ENCODE results near the gene TXNDC17. TPM values are rescaled to one million over a fixed set of nuclear protein-coding genes. Genes with fewer than 3 reads are reported as not detected.

The TXNDC17 gene
- total and polyA plus RNA-seq, 2 of the 8 experiments (the other 6 are each of a cell fraction or from before 2014, with no cell fraction given): 182 to 410 TPM

- no peak overlapping the region for H2AFZ ChIP-seq (ENCODE audit: low read length)
- H3K9me3 ChIP-seq (ENCODE audit: insufficient read depth in 2 of 2, low read depth in 1 of 2, low read length in 1 of 2): no peaks in the 10 kb centered on the region
- no peak overlapping the region for H3K4ac ChIP-seq (replicated peaks; ENCODE audit: insufficient read length, low read depth, low read length)
- H2BK20ac ChIP-seq (ENCODE audit: low read length): no peak overlapping the region
- peaks cover 0 to 32% of the 10 kb centered on the region in 2 experiments; a peak in 2 of 4 replicates for H3K79me2 ChIP-seq (ENCODE audit: control insufficient read depth in 1 of 2, insufficient read depth in 2 of 2, low read length in 2 of 2)
- peak overlapping the region; percentile 95; the same call in 1 of the 2 replicates for H3K27ac ChIP-seq (ENCODE audit: low read depth, low read length)
- DNase-seq (ENCODE audit: low read depth in 1 of 2, low spot score in 2 of 2) (no peak), FAIRE-seq (no peak)
- H3K27me3 ChIP-seq (replicated peaks in 1 of 4; ENCODE audit: control insufficient read depth in 3 of 4, extremely low read depth in 1 of 4, insufficient read depth in 3 of 4, low read length in 3 of 4): no peaks in the 10 kb centered on the region
- H4K91ac ChIP-seq (replicated peaks; ENCODE audit: insufficient read length, low read length): no peak overlapping the region
- no peak overlapping the region for H3K14ac ChIP-seq (ENCODE audit: insufficient read length)
- peak overlapping the region in 3 of 4 experiments; percentile 79 to 86 (median 86); a peak in 5 of 7 replicates for H3K9ac ChIP-seq (replicated peaks in 1 of 4; ENCODE audit: extremely low read depth in 1 of 4, low read depth in 3 of 4, low read length in 3 of 4)
- H2BK12ac ChIP-seq (ENCODE audit: low read depth, low read length): no peak overlapping the region
- peak overlapping the region; percentile 87 to 98 (median 92) for H3K4me3 ChIP-seq (ENCODE audit: extremely low read depth in 1 of 4, insufficient read depth in 2 of 4, low read depth in 3 of 4, low read length in 4 of 4)
- 6% methylated on average over 33 of the region's 67 CpGs; no CpG with 5 or more reads in 1 of the 2 experiments for WGBS, 2 experiments (ENCODE audit: extremely low coverage in 1 of 2, insufficient coverage in 1 of 2, insufficient read length in 1 of 2, insufficient replicate concordance in 2 of 2, low coverage in 1 of 2, low lambda C conversion rate in 2 of 2, missing lambda C conversion rate in 1 of 2)
- H2BK5ac ChIP-seq (ENCODE audit: low read depth, low read length): no peak overlapping the region
- H3K36me3 ChIP-seq (ENCODE audit: control insufficient read depth in 2 of 4, insufficient read depth in 4 of 4, low read length in 3 of 4): peaks cover 0 to 25% (median 9%) of the 10 kb centered on the region in 4 experiments; a peak in 5 of 8 replicates
- ChIA-PET POLR2A (ENCODE audit: partially characterized antibody) (interaction anchor here (0.9 to 2.5 kb wide), 8 partner anchors 11 to 195 kb away, joined by 3 to 11 read pairs (median 3); partner anchors contain the start of genes C17orf100, MED31 and PIMREG), CTCF (ENCODE audit: partially characterized antibody) (interaction anchor here (1.0 to 1.2 kb wide), 2 partner anchors 9 to 168 kb away, joined by 3 to 4 read pairs; no protein-coding TSS in a partner anchor)
- H4K8ac ChIP-seq (ENCODE audit: extremely low read depth, insufficient read depth, low read length): no peak overlapping the region
- peaks cover 0 to 10% of the 10 kb centered on the region in 2 experiments for H4K20me1 ChIP-seq (replicated peaks in 1 of 2; ENCODE audit: control insufficient read depth in 1 of 2, insufficient read depth in 2 of 2, low read length in 2 of 2)
- 0 out of 2 replicates have a peak, but pooled peaks cover 4% of the 10 kb centered on the region for H3K79me1 ChIP-seq (ENCODE audit: low read depth, low read length)
- no peak overlapping the region for H3K23ac ChIP-seq (ENCODE audit: insufficient read length)
- H3K18ac ChIP-seq (ENCODE audit: extremely low read depth, low read length): no peak overlapping the region
- peaks cover 10% of the 10 kb centered on the region for H3K23me2 ChIP-seq (ENCODE audit: low read depth, low read length)
- H2BK120ac ChIP-seq (replicated peaks; ENCODE audit: low read depth, low read length): no peak overlapping the region
- no peak overlapping the region for H4K5ac ChIP-seq (ENCODE audit: insufficient read length, low read depth, low read length)
- H2BK15ac ChIP-seq (ENCODE audit: low read length): no peak overlapping the region
- peaks cover 0 to 10% (median 2%) of the 10 kb centered on the region in 4 experiments; a peak in 4 of 7 replicates for H3K4me1 ChIP-seq (replicated peaks in 1 of 4; ENCODE audit: control insufficient read depth in 3 of 4, insufficient read depth in 4 of 4, low read length in 3 of 4)
- no peak overlapping the region for H2AK5ac ChIP-seq (ENCODE audit: low read depth, low read length)
- no peak overlapping the region for H3K56ac ChIP-seq (replicated peaks; ENCODE audit: insufficient read length, low read depth, low read length)
- peak overlapping the region; percentile 77 to 98 for H3K4me2 ChIP-seq (ENCODE audit: insufficient read depth in 1 of 2, low read depth in 2 of 2, low read length in 2 of 2)
These were observed 999 bp upstream of the TXNDC17 start for GRCh38 chr17:6639586-6640535.
